GM19193 (cell line): Measurements from ENCODE around the gene BIRC7.

Experiments used
- POLR2A ChIP-seq: IDR thresholded peaks from 4 replicates; pipeline ENCODE4 v1.6.1; 2011; ENCODE audit not compliant: insufficient read depth, insufficient read length; ENCODE audit errors: extremely low read depth

BIRC7 gene

DNA sequence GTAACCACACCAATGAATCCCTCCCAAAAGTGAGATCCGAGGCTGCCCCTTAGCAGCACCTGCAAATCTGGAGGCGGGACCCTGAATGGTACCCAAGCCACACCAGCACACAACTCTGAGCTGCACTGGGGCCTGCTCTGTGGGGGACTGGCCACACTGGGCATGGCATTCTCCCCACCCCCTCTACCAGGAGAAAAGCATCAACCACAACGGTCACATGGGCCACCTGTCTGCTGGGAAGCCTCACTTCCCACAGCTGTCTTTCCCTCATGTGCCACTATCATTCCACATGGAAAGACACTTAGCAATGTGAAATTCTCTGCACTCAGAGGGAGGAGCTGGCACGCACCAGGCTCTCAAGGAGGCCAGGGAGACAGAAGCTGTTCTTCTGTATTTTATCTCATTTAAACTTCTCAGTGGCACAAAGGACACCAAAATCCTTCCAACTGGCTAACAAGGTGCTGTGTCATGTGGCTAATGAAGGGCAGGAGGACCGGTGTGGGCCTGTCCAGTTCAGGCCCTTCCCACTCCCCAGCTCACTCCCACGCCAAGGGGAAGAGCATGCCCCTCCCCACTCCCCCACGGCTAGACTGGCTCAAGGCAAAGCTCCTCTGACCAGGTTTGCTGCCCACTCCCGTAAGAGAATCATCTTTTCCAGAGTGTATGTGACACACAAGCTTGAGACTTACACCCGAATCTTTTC lies 38.8 kb upstream of the BIRC7 start:
- TF ChIP-seq POLR2A: no peak

DNA sequence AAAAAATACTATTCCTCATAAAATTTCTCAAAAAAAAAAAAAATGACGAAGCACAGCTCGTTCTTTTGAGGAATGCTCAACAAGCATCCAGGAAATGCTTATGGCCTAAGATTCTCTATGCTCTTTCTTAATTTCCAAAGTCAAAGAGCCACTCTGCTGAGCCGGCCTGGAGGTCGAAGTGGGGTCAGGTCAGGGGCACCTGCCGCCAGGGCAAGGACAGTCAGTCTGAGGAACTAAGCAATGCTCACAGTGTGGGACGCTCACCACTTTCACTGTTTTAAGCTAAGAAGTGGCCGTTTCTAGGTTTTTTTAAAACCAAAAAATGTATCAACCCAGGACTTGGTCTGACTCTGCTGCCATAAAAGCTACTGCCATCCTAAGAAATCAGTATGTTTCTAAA lies 37.1 kb upstream of the BIRC7 start:
- no peak for TF ChIP-seq POLR2A

DNA sequence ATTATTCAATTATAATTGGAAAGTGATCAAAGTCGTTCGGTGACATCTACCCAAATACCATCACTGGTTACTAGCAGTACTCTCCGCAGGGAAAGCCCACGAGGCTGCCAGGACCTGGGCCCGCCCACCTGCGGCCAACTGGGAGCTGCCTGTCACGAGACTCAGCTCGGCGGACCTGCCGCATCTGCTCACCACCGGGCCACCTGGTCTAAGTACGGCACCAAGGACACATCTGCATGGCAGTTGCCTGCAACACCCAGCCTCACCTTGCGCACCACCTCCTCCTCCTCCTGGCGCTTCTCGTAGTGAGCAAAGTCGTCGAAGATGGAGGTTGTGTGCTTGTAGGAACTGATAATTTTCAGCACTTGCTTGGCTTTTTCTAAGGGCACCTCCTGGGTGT lies 33.7 kb upstream of the BIRC7 start:
- TF ChIP-seq POLR2A: no peak

DNA sequence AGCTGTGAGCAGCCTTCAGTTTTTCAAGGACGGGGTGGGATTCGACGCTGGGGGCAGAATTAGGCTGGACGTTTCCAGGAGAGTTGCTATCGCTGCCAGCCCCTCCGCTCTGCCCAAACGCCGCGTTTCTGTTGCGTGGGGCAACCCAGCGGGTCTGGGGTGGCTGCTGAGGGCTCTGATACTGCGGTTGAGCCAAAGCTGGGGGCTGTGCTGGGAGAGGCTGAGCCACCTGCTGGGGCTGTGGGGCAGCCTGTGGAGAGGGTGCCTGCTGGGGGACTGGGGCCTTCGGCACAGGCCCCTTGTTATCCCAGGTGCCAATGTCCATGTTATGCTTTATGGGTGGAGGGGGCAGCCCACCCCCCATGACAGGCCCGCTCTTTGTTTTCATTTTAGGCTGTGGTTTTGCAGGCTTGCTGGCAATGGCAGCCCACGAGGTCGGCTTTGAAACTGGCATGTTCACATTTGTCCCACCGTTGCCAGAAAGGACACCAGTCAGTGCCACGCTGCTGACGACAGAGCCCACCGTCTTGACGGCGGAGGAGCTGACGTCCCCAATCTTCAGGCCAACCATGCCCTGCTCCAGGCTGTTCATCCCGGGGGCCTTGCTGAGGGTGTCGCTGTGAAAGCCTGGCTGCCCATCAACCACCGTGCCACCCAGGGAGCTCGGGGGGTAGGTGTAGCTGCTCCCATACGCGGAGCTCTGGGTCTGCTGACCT lies 32.7 kb upstream of the BIRC7 start:
- TF ChIP-seq POLR2A: no peak

DNA sequence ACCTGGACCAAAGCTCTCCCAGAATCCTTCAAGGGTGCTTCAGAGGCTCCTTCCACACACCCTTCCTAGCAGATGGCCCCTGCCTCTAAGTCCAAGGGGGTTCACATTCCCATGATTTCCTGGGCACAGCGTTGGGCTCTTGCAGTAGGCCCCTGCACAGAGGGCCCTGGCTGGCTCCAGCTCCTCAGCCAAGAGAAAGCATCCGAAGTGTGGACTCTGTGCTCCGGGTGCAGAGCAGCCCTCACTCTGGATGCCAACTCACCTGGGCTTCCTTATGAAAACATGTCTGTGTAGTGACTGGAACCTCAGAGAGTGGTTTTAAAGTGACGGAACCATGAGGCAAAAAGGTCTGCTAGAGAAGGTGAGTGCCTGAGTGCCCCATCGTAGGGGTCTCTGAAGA lies 31.3 kb upstream of the BIRC7 start:
- no peak for TF ChIP-seq POLR2A

GRCh38 chr20:63205896-63206295 lies 29.8 kb upstream of the BIRC7 start:
- no peak for TF ChIP-seq POLR2A

DNA sequence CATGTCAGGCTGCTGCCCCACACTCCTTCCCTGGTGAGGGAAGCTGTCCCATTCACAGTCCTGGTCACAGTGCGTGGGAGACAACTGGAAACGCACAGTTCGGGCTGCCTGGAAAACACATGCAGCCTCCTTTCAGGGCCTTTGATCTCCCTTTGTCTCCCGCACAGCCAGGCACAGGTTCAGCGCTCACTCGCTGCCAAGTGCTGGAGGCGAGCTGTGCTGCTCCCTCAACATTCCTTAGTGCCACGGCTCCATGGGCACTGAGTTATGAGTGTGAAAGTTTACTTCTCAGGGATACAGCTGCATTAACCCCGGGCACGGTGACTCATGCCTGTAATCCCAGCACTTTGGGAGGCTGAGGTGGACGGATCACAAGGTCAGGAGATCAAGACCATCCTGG lies 28.8 kb upstream of the BIRC7 start:
- TF ChIP-seq POLR2A: no peak

DNA sequence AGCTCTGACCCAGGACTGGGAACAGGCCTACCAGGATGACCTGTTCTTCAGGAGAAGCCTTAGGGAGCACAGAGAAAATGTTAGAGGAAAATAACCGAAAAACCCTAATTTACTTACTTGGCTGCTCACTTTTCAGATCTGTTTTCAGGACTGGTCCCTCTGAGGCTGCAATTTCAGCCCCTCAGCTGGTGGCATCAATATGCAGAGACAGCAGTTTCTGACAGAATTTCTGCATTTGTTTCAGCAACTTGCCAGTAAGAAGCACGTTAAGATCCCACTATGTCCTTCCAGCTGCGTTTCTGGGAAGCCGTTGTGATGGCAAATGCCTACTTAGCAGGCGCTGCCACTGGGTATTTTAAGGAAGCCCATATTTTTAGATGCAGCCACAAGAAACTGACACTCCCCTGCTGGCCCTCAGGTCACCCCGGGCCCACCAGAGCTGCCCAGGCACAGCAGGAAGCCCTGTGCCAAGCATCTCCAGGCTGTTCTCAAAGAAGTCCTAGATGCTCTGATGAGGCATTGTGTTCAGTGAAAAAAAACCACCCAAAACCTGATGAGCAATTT lies 27.3 kb upstream of the BIRC7 start:
- no peak for TF ChIP-seq POLR2A

DNA sequence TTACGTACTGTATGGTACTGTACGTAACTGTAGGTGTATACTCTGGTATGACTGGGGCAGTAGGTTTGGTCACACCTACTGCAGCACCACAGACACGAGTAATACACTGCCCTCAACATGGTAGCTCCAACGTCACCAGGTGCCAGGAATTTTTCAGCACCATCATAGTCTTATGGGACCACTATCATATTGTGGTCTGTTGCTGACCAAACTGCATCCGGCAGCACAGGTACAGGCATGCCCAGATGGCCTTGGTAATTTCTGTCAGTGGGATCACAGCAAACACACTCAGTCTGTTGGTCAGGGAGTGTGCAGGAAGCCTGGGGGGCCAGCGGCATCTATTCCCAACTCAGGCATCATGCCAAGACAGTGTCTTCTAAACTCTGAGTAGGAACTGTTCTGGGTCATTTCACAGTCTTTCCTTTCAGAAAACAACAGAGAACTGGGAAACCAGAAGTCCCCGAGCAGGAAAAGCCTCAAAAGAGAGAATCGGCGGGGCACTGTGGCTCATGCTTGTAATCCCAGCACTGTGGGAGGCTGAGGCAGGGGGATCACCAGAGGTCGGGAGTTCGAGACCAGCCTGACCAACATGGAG lies 25.6 kb upstream of the BIRC7 start:
- TF ChIP-seq POLR2A: no peak

DNA sequence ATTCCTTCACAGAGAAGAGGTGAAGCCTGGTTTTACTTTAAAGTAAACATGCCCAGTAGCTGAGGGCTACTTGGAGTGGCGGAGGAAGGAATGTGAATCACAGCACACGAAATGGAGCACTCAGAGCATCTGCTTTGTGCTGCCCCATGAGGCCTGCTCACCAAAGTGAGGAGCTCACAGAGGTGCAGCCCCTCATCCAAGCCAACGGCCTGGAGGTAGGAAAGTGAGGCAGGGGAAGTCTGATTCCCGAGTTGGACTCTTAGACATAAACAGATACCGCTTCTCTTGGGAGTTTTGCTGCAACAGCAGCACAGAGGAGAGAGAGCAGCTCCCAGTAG lies 23.3 kb upstream of the BIRC7 start:
- no peak for TF ChIP-seq POLR2A

DNA sequence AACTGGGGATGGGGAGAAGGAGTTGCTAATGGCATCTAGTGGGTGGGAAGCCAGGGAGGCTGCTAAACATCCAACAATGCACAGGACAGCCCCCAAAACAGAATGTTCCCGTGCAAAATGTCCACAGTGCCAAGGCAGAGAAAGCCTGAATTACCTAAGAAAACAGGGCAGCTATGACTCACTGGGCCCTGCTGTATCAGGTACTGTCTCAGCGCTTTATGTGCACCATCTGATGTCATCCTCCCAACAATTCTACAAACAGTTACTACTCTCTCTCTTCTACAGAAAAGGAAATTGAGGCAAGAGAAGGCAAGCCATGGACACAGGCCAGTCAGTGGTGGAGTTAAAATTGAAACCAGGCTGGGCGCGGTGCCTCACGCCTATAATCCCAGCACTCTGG lies 22.9 kb upstream of the BIRC7 start:
- no peak for TF ChIP-seq POLR2A

GRCh38 chr20:63214514-63214913 lies 21.2 kb upstream of the BIRC7 start:
- no peak for TF ChIP-seq POLR2A

GRCh38 chr20:63215101-63216040 lies 20.3 kb upstream of the BIRC7 start:
- TF ChIP-seq POLR2A: no peak

- TF ChIP-seq POLR2A: peak; percentile 64
Measured at GRCh38 chr20:63216041-63216848, 19.5 kb upstream of the BIRC7 start, which contains the start of gene YTHDF1. Gene YTHDF1, minus strand, starts transcription at chr20:63216131. Its CDS starts 239 bp downstream, at chr20:63215892.

DNA sequence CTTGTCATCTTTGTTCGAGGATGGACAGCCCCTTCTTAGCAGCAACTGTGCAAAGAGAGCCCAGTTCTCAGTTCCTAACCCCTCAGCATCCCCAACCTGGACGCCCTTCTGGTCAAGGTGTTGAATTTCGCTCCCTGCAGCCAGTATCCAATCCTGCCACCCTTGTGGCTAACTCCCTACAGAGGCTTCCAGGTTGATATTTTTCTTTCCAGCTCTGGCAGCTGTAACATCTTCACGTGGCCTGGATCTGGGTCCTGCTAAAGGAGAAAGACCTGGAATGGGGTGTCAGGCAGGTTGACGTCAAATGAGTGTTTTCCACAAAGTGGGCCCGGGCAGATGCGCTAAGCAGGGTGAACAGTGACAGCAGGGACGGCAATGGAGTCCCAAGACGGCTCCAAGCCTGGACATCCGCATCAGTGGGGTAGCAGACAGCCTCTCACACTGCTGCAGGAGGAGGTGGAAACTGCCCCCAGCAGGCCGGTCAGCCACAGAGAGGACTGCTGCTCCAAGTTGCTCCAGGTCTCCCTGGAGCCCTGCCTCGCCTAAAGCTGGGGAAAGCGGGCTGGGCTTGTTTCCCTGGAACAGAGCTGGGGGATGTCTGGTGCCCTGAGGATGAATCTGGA lies 18.7 kb upstream of the BIRC7 start:
- no peak for TF ChIP-seq POLR2A
